Cardiac muscle cell (in vitro differentiated cells and primary cell): Measurements from ENCODE around the gene WDR89. TPM values are rescaled to one million over a fixed set of nuclear protein-coding genes. Genes with fewer than 3 reads are reported as not detected.

Source experiments
- DNase-seq, 2 donors: peaks; one replicate each; pipeline versions ENCODE4 v3.0.0 to v3.0.0-alpha.2; 2010 to 2017; ENCODE audit warnings: low read depth in 1 of 2, low spot score in 1 of 2
- H3K27ac ChIP-seq: fragments of 200-600 bp; sonication (generic); 2 replicates; pipeline ENCODE4 v1.5.1; 2016
- H3K27me3 ChIP-seq: fragments of 200-600 bp; sonication (generic); 2 replicates; pipeline ENCODE4 v1.6.0; 2016; ENCODE audit warnings: control low read depth
- H3K36me3 ChIP-seq: fragments of 200-600 bp; sonication (generic); 2 replicates; pipeline ENCODE4 v1.5.1; 2016; ENCODE audit warnings: control low read depth
- H3K4me1 ChIP-seq: fragments of 200-600 bp; sonication (generic); 2 replicates; pipeline ENCODE4 v1.8.1; 2017; ENCODE audit warnings: low read depth, mild to moderate bottlenecking, mixed run types
- H3K4me3 ChIP-seq: fragments of 200-600 bp; sonication (generic); 2 replicates; pipeline ENCODE4 v1.5.1; 2016; ENCODE audit warnings: mild to moderate bottlenecking
- H3K9me3 ChIP-seq: fragments of 200-600 bp; sonication (generic); 2 replicates; pipeline ENCODE4 v1.5.1; 2017; ENCODE audit warnings: low read depth, mild to moderate bottlenecking, control low read depth
- polyA plus RNA-seq: library from polyadenylated mRNA; unstranded; fragments of >200 nt; fragmentation: Nextera tagmentation; extraction: Ambion mirVana; gene quantifications from 2 replicates; pipeline ENCODE4 v1.2.1, GENCODE V29; 2016
- total RNA-seq: library from RNA; depleted of rRNA; stranded (reverse); fragments of >200 nt; gene quantifications from 2 replicates; pipeline ENCODE4 v1.2.3, GENCODE V29; 2016
- TF ChIP-seq, protein P1 (sequence below): IDR thresholded peaks from 2 replicates; pipeline ENCODE4 v1.5.1; 2012; ENCODE audit warnings: low read depth, mild to moderate bottlenecking, low read length

Gene WDR89
- total and polyA plus RNA-seq, 2 experiments from 2014 or later = 9.0 to 11.7 TPM

DNA sequence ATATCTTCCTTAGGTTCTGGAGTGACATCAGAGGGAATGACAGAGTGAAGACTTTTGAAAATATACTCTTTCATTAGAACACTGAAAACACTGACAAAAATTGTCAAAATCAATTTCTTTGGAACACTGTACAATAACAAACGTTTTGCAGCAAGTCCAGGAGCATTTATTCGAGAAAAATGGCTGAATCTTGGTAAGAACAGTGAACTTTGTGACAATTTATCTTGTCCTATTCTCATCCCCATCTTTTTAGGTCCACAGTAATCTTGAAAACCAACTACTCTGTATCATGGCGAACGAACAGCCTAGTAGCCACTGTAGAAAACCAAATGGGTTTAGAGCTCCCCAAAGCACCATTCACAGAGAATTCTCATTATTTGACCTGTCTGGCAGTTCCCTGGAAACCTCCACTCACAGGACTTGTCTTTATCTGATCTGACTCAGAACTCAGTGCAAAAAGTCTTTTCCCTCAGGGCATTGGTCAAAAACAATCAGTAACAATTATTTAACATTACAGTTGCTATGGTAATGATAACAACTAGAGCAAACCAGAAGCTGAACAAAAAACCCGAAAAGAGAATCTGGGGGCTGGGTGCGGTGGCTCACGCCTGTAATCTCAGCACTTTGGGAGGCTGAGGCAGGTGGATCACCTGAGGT, 78.2 kb downstream of the WDR89 start:
- Histone ChIP-seq H3K4me3 (no peak overlapping the region), H3K4me1 (no peaks in the 10 kb centered on the region), H3K36me3 (no peaks in the 10 kb centered on the region), H3K27me3 (no peaks in the 10 kb centered on the region), H3K27ac (no peak overlapping the region), H3K9me3 (no peaks in the 10 kb centered on the region)
- DNase-seq = peak in 1 of 2 donors; percentile 68
- TF ChIP-seq, protein P1, sequence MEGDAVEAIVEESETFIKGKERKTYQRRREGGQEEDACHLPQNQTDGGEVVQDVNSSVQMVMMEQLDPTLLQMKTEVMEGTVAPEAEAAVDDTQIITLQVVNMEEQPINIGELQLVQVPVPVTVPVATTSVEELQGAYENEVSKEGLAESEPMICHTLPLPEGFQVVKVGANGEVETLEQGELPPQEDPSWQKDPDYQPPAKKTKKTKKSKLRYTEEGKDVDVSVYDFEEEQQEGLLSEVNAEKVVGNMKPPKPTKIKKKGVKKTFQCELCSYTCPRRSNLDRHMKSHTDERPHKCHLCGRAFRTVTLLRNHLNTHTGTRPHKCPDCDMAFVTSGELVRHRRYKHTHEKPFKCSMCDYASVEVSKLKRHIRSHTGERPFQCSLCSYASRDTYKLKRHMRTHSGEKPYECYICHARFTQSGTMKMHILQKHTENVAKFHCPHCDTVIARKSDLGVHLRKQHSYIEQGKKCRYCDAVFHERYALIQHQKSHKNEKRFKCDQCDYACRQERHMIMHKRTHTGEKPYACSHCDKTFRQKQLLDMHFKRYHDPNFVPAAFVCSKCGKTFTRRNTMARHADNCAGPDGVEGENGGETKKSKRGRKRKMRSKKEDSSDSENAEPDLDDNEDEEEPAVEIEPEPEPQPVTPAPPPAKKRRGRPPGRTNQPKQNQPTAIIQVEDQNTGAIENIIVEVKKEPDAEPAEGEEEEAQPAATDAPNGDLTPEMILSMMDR = no peak

DNA sequence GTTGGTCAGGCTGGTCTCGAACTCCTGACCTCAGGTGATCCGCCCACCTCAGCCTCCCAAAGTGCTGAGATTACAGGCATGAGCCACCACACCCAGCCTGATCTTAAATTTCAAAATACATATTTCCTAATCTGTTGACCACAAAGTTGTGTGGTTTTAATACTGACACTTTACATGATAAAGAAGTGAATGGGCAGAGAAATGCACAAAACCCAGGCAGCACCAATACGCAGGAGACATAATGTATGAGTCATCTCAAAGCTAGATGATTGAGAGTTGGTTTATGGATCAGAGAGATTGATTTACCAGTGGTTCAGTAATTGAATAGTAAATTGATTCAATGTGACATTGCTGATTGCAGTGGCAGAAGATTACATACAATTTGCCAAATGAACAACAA, 79.3 kb downstream of the WDR89 start:
- DNase-seq = peak in 1 of 2 donors; percentile 57
- Histone ChIP-seq H3K27ac (no peak overlapping the region), H3K9me3 (no peaks in the 10 kb centered on the region), H3K4me1 (no peaks in the 10 kb centered on the region), H3K27me3 (no peaks in the 10 kb centered on the region), H3K4me3 (no peak overlapping the region), H3K36me3 (no peaks in the 10 kb centered on the region)
- TF ChIP-seq, protein P1 = no peak

DNA sequence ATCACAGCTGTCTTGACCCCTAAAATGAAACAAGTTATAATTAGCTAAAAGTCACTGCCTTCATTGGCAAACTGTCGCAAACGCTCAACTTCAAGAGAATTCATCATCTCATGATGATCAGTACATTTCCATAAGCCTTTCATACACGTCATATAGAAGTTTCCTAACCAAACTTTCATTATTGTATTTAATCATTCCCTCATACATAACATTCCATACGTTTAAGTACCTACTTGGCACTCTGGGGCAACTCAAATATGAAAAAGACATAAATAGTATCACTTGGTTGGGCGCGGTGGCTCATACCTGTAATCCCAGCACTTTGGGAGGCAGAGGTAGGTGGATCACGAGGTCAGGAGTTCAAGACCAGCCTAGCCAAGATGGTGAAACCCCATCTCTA, 86.1 kb downstream of the WDR89 start:
- TF ChIP-seq, protein P1 = no peak
- no peaks in the 10 kb centered on the region for H3K9me3 ChIP-seq
- no peaks in the 10 kb centered on the region for H3K36me3 ChIP-seq
- DNase-seq = no peak
- H3K27ac ChIP-seq = no peak overlapping the region
- H3K4me1 ChIP-seq = no peaks in the 10 kb centered on the region
- no peaks in the 10 kb centered on the region for H3K27me3 ChIP-seq
- no peak overlapping the region for H3K4me3 ChIP-seq

DNA sequence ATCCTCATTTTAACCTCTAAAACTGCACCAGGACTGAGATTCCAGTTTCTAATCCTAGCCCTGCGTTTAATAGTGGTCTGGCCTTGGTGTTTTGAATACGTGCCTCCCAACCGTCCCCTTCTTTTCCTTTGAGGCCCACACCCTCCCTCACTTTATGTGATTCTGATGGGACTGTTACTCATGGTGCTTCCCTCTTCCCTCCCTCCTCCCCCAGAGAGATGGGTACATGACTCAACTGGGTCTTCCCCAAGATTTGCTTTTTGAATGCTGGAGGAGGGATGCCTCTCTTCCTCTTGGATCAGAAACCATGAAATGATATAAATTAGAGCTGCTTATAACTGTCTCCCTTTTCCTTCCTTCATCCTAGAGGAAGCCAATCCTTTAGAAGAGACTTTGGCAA, 90.3 kb downstream of the WDR89 start:
- TF ChIP-seq, protein P1 = no peak
- Histone ChIP-seq H3K36me3 (no peaks in the 10 kb centered on the region), H3K27me3 (no peaks in the 10 kb centered on the region), H3K9me3 (no peaks in the 10 kb centered on the region), H3K4me3 (no peak overlapping the region), H3K4me1 (no peaks in the 10 kb centered on the region), H3K27ac (no peak overlapping the region)
- peak in 1 of 2 donors; percentile 12 for DNase-seq

DNA sequence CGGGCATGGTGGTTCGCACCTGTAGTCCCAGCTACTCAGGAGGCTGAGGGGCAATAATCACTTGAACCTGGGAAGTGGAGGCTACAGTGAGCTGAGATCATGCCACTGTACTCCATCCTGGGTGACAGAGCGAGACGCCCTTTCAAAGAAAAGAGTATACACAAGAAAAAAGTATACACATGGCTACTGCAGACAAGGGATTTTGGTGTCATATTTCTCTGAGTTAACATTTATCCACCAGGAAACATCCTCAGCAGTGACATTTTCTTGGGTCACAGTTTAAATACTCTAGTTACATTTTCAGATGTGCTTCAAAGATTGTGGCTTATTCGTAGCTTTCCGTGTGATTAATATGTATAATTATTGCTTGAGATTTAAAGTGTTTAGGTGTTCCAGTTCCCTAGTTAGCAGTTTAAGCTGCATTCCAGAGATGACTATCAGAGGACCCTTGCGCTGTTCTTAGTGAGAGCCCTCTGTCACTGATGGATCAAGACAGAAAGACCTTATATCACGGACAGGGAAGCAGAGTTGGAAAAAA, 93.8 kb downstream of the WDR89 start:
- DNase-seq = no peak
- Histone ChIP-seq H3K27ac (no peak overlapping the region), H3K36me3 (no peaks in the 10 kb centered on the region), H3K4me1 (no peaks in the 10 kb centered on the region), H3K4me3 (no peak overlapping the region), H3K9me3 (no peaks in the 10 kb centered on the region), H3K27me3 (no peaks in the 10 kb centered on the region)
- TF ChIP-seq, protein P1 = no peak

Other genes starting within 250 kb of the WDR89 start
- gene PPP2R5E, start 98.5 kb downstream of the WDR89 start, total RNA-seq = 8.5 and 15.5 TPM in 2 replicates
- gene PPP2R5E, start 98.5 kb downstream of the WDR89 start, polyA plus RNA-seq = 22.7 and 24.8 TPM in 2 replicates
- 10.6 and 11.0 TPM in 2 replicates for gene SGPP1, start 86.2 kb upstream of the WDR89 start, total RNA-seq
- gene SGPP1, start 86.2 kb upstream of the WDR89 start, polyA plus RNA-seq = 12.2 and 17.5 TPM in 2 replicates
- gene SYNE2, start 211.1 kb upstream of the WDR89 start, total RNA-seq = 59.6 and 95.2 TPM in 2 replicates
- 36.0 and 48.4 TPM in 2 replicates for gene SYNE2, start 211.1 kb upstream of the WDR89 start, polyA plus RNA-seq